HepG2 (cell line): ENCODE results near the gene NFILZ. TPM values are rescaled to one million over a fixed set of nuclear protein-coding genes. Genes with fewer than 3 reads are reported as not detected.

Experiments used
- FOXK2 ChIP-seq: fragments of 450-650 bp; IDR thresholded peaks from 2 replicates; pipeline ENCODE4 v1.6.1; 2016
- GATA4 ChIP-seq: sonication (generic); IDR thresholded peaks from 2 replicates; pipeline ENCODE4 v1.6.1; 2016; ENCODE audit warnings: antibody characterized with exemption, low read depth, borderline replicate concordance
- GATAD1 ChIP-seq: IDR thresholded peaks from 2 replicates; pipeline ENCODE4 v1.6.1; 2016; ENCODE audit warnings: missing genetic modification reagents, missing compliant biosample characterization
- HDAC1 ChIP-seq: sonication (generic); formaldehyde crosslinking; IDR thresholded peaks from 2 replicates; pipeline ENCODE4 v1.5.1; 2020; ENCODE audit warnings: mild to moderate bottlenecking, missing genetic modification reagents
- HMG20A ChIP-seq: IDR thresholded peaks from 2 replicates; pipeline ENCODE4 v1.6.1; 2016; ENCODE audit warnings: borderline replicate concordance
- KDM1A ChIP-seq: IDR thresholded peaks from 2 replicates; pipeline ENCODE4 v1.6.1; 2016; ENCODE audit warnings: missing compliant biosample characterization
- NFE2 ChIP-seq: sonication (generic); formaldehyde crosslinking; IDR thresholded peaks from 2 replicates; pipeline ENCODE4 v1.4.0; 2020; ENCODE audit warnings: missing genetic modification reagents
- NFE2L1 ChIP-seq: sonication (generic); formaldehyde crosslinking; IDR thresholded peaks from 2 replicates; pipeline ENCODE4 v1.4.0; 2020; ENCODE audit warnings: missing genetic modification reagents, mild to moderate bottlenecking, borderline replicate concordance
- RFX3 ChIP-seq: IDR thresholded peaks from 2 replicates; pipeline ENCODE4 v1.6.1; 2016; ENCODE audit warnings: missing biosample characterization, missing genetic modification reagents
- RFXANK ChIP-seq: IDR thresholded peaks from 2 replicates; pipeline ENCODE4 v1.6.1; 2016
- SRY ChIP-seq: sonication (generic); formaldehyde crosslinking; IDR thresholded peaks from 2 replicates; pipeline ENCODE4 v1.8.0; 2022; ENCODE audit warnings: mild to moderate bottlenecking, missing genetic modification reagents
- TAF15 ChIP-seq: fragments of 200-400 bp; formaldehyde crosslinking; IDR thresholded peaks from one replicate; pipeline ENCODE4 v1.6.1; 2018; ENCODE audit warnings: mild to moderate bottlenecking, low read depth, low read length; ENCODE audit not compliant: poor library complexity, severe bottlenecking
- TARDBP ChIP-seq: sonication (generic); formaldehyde crosslinking; IDR thresholded peaks from 2 replicates; pipeline ENCODE4 v1.8.0; 2022; ENCODE audit warnings: mild to moderate bottlenecking, missing genetic modification reagents
- TEAD3 ChIP-seq: optimal IDR thresholded peaks from 2 replicates; pipeline ENCODE3; 2016; ENCODE audit warnings: borderline replicate concordance
- UBTF ChIP-seq: sonication (generic); formaldehyde crosslinking; IDR thresholded peaks from 2 replicates; pipeline ENCODE4 v1.4.0; 2020; ENCODE audit warnings: mild to moderate bottlenecking, missing genetic modification reagents
- YEATS4 ChIP-seq: sonication (generic); formaldehyde crosslinking; IDR thresholded peaks from 2 replicates; pipeline ENCODE4 v1.4.0; 2020; ENCODE audit warnings: missing genetic modification reagents, borderline replicate concordance
- YY1 ChIP-seq: IDR thresholded peaks from 2 replicates; pipeline ENCODE4 v1.6.1; 2011; ENCODE audit warnings: low read length, low read depth, moderate library complexity, mild to moderate bottlenecking; ENCODE audit not compliant: insufficient read depth, insufficient replicate concordance
- ZBTB40 ChIP-seq, 2 experiments: fragments of 450-650 bp in 1 of 2; sonication (generic) in 1 of 2; formaldehyde crosslinking in 1 of 2; IDR thresholded peaks; 2 replicates each; pipeline versions ENCODE4 v1.6.1 to v1.8.0; 2016 to 2022; ENCODE audit warnings: antibody characterized with exemption in 1 of 2, mild to moderate bottlenecking in 1 of 2, missing genetic modification reagents in 1 of 2
- ZNF781 ChIP-seq: sonication (generic); formaldehyde crosslinking; IDR thresholded peaks from 2 replicates; pipeline ENCODE4 v1.5.1; 2020; ENCODE audit warnings: borderline replicate concordance, mild to moderate bottlenecking, missing genetic modification reagents; ENCODE audit errors: not compliant biosample characterization
- ZNF83 ChIP-seq: sonication (generic); formaldehyde crosslinking; IDR thresholded peaks from 2 replicates; pipeline ENCODE4 v1.4.0; 2020; ENCODE audit warnings: missing genetic modification reagents, mild to moderate bottlenecking, borderline replicate concordance
- polyA plus RNA-seq, 8 experiments: library from polyadenylated mRNA; depleted of rRNA in 3 of 8; stranded (reverse) in 7 of 8; unstranded in 1 of 8; fragments of >200 nt; fragmentation: Illumina TruSeq in 4 of 8; extraction: Trizol in 4 of 8; gene quantifications; 2 replicates each; pipeline versions ENCODE4 v1.2.1 to v1.2.3, GENCODE V29; 2011 to 2016; ENCODE audit warnings: low read depth in 4 of 8, missing spikeins in 1 of 8, mixed read lengths in 1 of 8; ENCODE audit not compliant: insufficient read depth in 1 of 8
- total RNA-seq, 5 experiments: library from RNA; depleted of rRNA; stranded (reverse); fragments of >200 nt; fragmentation: Illumina TruSeq; extraction: Trizol; gene quantifications; 2 replicates each; pipeline ENCODE4 v1.2.3, GENCODE V29; 2016; ENCODE audit warnings: low read depth in 1 of 5

NFILZ gene
- total and polyA plus RNA-seq, 2 of the 13 experiments (the other 11 are each of a cell fraction or from before 2014, with no cell fraction given) = not detected

- TF ChIP-seq KDM1A (CRISPR knock-in tag) = peak; percentile 57
- no peak for TF ChIP-seq ZNF83 (CRISPR knock-in tag)
- 0 out of 2 replicates have a peak, but pooled peaks have one; percentile 33 for TF ChIP-seq GATAD1
- TF ChIP-seq HMG20A (CRISPR knock-in tag) = peak; percentile 51
- peak; percentile 70 for TF ChIP-seq HDAC1 (CRISPR knock-in tag)
- peak; percentile 66; the same call in 1 of the 2 replicates for TF ChIP-seq TARDBP (CRISPR knock-in tag)
- peak; percentile 63 for TF ChIP-seq TEAD3 (CRISPR knock-in tag)
- 0 out of 2 replicates have a peak, but pooled peaks have one; percentile 39 for TF ChIP-seq YEATS4
- TF ChIP-seq NFE2L1 = no peak
- TF ChIP-seq GATA4 = 0 out of 2 replicates have a peak, but pooled peaks have one; percentile 27
- TF ChIP-seq ZNF781 (CRISPR knock-in tag) = no peak
- no peak for TF ChIP-seq TAF15
- no peak for TF ChIP-seq SRY
- no peak for TF ChIP-seq FOXK2
- TF ChIP-seq YY1 = no peak
- TF ChIP-seq NFE2 (CRISPR knock-in tag) = no peak
- no peak for TF ChIP-seq ZBTB40 (IDR thresholded peaks at IDR 0.05)
- peak; percentile 74; the same call in 1 of the 2 replicates for TF ChIP-seq ZBTB40 (CRISPR knock-in tag; IDR thresholded peaks at IDR 0.05)
- TF ChIP-seq UBTF (CRISPR knock-in tag) = peak; percentile 42; the same call in 1 of the 2 replicates
- peak; percentile 80 for TF ChIP-seq RFXANK (CRISPR knock-in tag)
- TF ChIP-seq RFX3 = no peak
Observed at GRCh38 chr19:8640402-8641004, 10.1 kb downstream of the NFILZ start (continued).
